Epidermal melanocyte (primary cell): Measurements from ENCODE around the gene LYAR.

Experiments
- DNase-seq: peaks from one replicate; pipeline ENCODE4 v3.0.0; 2011; ENCODE audit warnings: low spot score; ENCODE audit not compliant: insufficient read length

The LYAR gene

DNA sequence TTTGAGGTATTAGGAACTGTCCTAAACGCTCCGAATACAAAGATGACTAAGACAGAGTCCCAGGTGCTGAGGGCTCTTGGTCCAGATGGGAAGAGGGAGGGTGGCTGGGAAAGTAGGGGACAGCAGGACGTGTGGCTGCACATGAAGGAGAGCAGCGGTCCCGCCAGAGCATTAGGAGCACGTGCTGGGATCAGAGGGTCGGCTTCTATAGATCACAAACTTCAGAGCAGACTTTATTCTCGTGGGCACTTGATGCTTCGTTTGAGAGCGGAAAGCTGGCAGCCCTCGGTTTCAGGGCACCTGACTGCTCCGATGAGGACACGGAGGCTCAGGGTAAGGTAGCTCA, 26.2 kb upstream of the LYAR start:
- DNase-seq, result no peak

DNA sequence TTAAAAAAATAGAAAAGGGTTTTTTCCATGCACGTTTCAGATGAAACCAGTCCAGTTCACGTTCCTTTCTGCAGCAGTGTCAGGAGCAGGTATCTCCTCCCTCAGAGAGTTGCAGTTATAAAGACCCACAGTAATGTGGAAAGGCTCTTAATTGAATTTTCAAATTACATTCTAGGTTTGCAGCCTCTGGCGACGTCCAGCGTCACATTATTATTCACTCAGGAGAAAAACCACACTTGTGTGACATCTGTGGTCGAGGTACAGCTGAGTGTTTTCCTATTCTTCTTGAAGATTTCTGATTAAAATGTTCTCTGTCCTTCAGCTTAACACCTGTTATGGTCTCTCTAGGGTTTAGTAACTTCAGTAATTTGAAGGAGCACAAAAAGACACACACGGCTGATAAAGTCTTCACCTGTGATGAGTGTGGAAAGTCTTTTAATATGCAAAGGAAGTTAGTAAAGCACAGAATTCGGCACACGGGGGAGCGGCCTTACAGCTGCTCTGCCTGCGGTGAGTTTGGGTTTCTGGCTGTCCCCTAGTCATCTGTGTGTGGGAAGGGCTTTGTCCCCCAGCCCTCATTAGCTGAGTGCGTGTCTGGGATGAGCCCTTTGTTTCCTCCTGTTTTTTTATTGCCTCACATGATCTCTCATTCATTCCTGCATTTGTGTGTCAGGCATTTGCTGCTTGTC, 25.7 kb upstream of the LYAR start:
- DNase-seq, result no peak

DNA sequence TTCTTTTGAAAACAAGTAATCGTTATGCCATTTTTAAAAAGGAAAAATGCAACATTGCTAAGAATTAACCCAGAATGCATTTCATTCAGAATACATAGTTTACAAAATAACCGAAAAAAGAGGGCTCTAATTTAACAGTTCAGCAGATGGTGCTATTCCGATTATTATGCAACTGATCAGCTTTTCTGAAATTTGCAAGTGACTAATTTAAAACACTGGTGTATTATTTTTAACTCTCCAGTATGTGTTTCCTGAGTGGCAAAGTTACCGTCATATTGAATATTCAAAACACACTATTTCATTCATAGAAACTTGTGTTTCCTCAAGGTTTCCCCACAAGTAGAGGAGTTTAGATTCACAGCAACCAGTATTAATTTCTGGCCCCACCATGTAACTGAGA, 21.2 kb upstream of the LYAR start:
- DNase-seq, result no peak

DNA sequence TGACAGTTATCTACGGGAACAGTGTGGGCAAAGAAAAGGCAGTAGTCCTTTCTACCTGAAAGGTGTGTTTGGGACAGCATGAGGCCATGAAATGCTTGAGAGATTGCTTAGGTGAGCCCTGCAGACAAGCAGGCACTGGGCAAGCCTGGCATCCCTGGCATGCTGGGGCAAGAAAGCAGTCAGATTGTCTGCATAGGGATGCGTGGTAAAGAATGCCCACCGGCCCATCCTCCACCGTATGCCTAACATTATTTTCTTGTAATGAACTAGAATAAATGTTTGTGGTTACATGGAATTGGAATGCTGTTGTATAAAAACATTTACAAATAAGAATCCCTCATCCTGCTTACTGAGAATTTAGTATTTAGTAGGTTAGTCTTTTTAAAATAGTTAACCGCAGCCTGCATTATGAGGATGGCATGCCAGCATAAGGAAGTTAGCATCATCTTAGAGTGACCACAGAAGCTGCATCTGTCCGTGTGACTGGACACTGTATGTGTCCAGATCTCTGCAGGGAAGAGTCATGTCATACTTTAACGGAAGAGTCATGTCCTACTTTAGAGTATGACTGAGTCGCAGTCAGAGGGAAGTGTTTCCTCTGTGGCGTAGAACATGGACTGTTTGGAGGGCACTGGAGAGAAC, 19.0 kb upstream of the LYAR start:
- no peak for DNase-seq

DNA sequence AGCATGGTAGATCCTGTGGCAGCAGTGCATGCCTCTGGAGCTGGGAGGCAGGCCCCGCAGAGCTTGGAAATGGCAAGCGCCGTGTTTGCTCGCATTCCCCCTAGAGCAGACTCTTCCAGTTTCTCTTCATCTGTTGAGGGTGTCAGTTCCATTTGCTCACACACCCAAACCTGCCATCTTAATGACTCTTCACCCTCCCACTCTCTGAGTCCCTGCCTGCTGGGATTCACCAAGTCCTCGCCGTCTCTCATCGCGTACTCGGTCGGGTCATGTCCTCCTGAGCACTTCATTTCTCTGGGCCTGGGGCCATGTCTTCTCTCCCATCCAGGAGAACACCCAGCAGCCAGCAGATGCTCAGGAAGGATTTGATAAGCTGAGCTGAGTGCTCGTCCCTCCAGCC, 17.0 kb upstream of the LYAR start:
- DNase-seq, result no peak

DNA sequence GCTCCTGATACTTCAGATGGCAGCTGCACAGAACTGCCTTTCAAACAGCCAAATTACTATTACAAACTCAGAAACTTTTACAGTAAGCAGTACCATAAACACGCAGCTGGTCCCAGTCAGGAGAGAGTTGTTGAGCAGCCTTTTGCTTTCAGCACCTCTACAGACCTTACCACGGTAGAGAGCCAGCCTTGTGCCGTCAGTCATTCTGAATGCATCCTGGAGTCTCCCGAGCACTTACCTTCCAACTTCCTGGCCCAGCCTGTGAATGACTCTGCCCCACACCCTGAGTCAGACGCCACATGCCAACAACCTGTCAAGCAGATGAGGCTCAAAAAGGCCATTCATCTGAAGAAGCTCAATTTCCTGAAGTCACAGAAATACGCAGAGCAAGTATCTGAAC, 12.5 kb upstream of the LYAR start:
- no peak for DNase-seq

DNA sequence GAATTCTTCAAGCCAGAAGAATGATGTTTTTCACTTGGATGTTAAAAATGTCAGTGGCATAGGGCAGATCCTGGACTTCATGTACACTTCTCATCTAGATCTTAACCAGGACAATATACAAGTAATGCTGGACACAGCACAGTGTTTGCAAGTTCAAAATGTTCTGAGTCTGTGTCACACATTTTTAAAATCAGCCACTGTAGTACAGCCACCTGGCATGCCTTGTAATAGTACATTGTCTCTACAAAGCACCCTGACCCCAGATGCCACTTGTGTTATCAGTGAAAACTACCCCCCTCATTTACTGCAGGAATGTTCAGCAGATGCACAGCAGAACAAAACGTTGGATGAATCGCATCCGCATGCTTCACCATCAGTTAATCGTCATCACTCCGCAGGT, 12.0 kb upstream of the LYAR start:
- DNase-seq, result no peak

DNA sequence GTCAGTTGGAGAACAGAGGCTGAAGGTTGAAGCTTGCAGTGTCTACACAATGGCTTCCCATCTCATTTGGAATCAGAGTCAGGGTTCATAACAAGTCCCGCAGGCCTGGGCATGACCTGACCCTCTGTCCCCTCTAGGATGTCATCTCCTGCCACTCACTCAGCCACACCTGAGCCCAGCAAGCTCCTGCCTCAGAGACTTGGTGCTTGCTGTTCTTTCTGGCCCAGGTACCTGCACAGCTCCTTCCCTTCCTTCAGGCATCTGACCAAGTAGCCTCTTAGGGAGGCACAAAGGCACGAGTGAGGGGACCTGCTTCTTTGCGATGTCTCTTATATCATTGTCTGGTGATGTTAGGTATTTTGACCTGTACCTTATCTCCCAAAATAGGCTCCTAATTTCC, 9.1 kb upstream of the LYAR start:
- no peak for DNase-seq

DNA sequence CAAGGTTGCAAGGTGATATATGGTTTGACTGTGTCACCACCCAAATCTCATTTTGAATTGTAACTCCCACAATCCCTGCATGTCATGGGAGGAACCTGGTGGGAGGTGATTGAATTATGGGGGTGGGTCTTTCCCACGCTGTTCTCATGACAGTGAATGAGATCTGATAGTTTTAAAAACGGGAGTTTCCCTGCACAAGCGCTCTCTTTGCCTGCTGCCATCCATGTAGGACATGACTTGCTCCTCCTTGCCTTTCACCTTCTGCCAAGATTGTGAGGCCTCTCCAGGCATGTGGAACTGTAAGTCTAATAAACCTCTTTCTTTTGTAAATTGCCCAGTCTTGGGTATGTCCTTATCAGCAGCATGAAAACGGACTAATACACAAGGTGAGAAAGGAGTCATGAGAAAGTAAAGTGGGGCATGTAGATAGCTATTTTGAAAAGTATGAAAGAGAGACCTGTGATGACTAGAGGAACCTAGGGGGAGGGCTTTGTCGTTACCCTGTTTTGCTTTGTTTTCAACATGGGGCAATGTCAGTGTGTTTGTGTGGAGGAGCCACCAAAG, 6.4 kb upstream of the LYAR start:
- DNase-seq, result no peak

DNA sequence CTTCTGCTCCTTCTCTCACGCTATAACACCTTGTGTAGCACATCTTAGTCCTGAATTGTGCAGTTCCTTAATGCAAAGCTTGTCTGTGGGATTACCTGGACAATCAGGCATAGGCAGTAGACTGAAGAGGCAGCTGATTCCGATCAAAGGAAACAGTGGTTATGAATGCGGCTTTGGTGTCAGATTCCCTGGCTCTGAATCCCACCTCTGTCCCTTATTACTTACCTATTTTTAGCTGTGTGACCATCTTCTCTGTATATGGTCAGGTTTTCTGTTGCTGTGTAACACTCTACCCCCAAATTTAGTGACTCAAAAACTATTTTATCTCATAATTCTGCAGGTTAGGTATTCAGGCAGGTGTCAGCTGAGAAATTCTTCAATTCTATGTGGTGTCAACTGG, 3.3 kb upstream of the LYAR start:
- DNase-seq, result no peak

DNA sequence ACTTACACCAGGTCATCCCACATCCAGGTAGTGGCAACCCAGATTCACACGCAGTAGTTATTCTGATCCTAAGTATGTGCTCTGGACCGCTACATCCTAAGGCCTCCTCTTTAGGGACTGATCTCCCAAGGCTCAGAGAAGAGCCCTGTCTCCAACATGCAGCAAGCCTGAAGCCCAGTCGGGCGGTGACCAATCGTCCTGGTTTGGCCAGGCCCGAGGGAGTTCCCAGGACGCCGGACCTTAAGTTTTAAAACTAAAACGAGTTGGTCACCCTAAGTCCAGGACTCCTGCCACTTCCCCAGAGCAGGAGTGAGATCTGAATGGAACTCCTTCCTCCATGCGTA, 385 bp downstream of the LYAR start:
- no peak for DNase-seq

DNA sequence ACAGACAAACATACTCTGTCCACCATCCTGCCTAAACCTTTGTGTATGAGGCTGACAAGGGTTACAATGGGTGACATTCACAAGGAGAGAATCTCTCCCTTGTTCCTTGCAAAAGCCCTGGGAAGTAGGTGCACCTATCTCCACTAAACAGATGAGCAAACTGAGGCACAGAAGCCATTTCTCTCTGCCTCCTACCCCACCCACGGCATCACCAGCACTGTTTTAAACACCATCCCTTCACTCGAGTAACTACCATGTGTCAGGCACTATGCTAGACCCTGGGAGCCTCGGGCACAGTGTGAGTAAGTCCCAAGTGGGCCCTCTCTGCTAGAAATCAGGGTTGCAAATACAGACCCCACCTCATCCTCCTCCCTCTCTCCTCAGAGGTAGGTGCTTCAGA, 899 bp downstream of the LYAR start:
- no peak for DNase-seq

DNA sequence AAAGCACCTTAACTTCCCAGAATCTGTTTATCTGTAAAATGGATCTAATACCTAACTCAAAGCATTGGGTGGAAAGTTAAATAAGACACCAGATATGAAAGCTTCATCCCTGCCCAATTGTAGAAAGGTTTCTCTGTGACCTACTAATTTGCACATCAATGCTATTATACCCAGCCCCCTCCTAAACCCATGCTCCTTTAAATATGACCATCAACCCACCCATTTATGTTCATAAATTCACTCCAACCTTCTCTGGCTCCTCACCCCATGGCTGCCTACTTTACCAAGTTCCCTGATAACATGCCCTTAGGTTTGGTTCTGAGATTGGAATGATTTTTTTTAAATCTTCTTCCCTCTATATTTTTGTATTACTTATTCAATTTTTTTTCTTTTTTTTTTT, 1.9 kb downstream of the LYAR start:
- no peak for DNase-seq

DNA sequence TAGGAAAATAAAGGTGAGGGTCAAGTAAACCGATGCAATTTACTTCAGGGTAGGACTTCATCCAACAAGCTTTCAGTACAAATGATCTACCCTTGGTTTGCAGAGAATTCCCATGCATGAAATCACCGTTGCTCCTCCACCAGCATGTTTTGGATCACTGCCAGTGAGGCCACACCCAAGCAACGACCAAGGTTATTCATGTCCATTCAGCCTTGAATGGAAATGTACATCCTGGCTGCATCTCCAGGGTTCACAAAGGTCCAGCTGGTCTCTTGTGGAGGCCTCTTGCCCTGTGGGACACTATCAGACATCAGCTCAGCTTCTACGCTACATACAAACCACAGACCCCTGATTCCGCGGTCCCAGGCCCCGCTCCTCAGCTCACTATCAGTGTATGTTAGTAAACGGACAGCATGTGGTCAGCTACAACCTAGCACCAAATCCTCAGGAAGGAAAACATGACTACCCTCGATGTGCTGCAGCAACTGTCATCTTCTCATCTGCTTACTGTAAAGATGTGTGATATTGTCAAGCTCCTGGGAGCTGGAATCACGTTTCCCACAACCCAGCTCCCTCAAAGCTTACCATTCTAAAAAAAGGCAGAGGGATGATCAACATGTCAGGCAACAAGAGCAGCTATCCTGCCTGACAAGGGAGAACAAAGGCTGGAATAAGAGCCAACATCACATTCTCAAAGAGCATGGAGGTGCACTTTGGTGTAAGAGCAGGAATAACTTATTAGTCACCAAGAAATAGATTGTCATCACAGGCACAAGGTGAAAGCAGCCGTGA, 4.9 kb downstream of the LYAR start:
- DNase-seq, result no peak

DNA sequence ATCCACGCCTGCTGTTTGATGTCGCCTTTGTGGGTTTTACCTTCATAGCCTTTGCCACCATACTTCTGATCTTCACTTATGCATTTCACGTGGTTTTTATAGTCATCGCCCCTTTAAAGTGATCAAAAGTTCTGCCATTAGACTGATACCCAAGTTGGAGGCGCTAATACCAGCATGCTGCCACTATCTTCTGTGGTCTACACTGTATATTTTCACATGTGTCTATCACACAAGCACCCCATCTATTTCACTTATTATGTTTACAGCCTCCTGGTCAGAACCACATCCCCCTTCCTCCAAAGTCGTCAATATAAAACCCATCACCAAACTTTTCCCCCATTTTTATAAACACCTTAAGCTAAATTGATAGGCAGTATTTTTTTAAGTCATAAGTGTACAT, 8.2 kb downstream of the LYAR start:
- no peak for DNase-seq

DNA sequence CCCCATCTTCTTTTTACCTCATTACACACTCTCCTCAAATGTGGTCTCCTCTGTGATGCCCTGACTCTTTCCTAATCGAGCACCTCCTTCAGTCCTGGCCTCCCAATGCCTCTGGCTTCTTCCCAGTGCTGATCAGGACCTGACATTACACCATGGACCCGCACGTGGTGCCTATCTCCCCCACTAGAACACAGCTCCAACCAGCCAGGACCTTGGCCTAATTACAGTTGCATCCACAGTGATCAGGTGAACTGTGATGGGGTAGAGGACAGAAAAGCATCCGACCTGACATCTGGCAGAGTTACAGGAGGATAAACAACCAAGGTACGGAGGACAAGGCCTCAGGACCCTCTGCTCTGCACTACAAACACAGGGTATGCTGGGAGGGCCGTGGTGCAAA, 12.4 kb downstream of the LYAR start:
- no peak for DNase-seq

DNA sequence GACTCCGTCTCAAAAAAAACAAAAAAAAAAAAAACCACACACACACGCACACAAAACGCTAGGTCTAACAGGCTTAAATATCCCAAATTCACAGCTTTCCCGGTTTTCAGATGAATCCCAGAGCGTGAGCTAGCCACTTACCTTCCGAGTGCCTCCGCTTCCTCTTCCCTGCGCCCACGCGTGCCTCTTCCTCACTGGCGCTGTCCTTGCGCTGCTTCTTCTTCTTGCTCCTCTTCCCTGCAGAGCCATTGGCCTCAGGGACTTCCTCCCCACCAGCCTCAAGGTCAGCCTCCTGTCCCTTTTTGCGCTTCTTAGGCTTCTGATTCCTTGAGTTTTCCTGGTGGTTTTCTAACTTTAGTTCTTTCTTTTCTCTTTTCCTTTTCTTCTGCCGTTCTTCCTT, 15.7 kb downstream of the LYAR start:
- DNase-seq, result no peak

DNA sequence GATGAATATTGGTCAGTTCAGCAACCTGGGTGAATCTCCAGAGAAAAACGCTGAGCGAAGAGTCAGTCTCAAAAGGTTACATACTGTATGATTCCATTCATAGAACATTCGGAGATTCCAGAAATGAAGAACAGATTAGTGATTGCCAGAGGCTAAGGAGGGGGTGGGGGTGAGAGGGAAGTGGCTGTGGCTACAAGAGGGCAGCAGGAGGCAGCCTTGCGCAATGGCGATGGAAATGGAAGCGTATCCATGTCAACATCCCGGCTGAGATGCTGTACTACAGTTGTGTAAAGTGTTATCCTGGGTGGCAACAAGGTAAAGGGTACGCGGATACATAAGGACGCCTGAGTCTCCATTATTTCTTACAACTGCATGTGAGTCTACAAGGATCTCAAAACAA, 18.0 kb downstream of the LYAR start:
- DNase-seq, result no peak

DNA sequence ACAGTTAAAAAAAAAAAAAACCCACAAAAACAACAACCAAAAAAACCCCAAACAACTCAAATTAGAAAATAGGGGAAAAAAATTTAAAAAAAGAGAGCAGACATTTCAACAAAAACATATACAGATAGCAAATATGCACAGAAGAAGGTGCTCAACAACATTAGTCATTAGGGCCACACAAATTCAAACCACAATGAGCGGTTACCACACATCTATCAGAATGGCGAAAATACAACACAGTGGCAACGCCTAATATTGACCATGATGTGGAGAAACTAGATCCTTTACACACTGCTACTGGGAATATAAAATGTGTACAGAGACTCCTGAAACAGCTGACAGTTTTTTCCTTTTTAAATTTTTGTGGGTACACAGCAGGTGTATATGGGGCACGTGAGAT, 19.4 kb downstream of the LYAR start:
- no peak for DNase-seq

DNA sequence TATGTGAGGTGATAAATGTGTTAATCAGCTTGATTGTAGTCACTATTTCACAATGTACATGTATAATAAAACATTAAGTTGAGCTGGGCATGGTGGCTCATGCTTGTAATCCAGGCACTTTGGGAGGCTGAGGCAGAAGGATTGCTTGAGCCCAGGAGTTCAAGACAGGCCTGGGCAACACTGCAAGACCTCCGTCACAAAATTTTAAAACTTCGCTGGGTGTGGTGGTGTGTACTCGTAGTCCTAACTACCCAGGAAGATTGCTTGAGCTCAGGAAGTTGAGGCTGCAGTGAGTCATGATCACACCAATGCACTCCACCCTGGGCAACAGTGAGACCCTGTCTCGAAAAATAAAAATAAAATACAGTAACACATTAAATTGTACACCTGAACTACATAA, 20.1 kb downstream of the LYAR start:
- DNase-seq, result no peak

DNA sequence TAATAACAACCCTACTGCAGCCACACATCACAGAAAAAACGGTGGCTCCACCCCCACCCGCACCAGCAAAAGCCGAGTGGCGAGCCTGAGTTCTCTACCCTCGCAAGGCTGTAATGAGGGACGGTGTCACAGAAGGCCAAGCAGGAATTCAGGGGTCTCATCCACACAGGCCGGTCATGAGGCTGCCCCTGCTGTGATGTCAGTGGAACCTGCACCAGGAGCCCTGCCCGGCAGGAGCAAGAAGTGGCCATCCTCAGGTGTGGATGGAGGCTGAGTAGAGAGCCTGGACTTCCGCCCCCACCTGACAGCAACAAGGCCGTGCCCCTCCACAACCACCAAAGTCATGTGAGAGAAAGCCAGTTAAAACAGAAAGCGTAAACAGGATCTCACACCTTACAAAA, 20.6 kb downstream of the LYAR start:
- DNase-seq, result no peak

DNA sequence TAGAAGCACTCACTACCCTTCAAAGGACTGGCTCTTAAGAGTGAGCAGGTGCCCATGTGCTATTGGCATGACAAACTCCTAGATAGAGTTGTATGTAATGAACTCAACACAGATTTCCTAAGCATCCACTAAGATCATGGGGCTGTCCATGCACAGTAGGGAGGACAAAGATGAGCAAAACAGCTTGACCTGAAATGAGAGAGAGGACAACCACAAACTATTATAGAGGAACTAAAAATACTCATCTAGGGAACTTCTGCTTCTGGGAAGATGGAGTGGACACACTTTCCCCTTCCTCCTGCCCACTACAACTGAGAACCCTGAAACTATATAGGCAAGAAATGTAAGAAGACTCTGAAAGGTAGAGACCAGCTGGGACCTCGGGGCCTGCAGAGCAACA, 21.2 kb downstream of the LYAR start:
- DNase-seq, result no peak

DNA sequence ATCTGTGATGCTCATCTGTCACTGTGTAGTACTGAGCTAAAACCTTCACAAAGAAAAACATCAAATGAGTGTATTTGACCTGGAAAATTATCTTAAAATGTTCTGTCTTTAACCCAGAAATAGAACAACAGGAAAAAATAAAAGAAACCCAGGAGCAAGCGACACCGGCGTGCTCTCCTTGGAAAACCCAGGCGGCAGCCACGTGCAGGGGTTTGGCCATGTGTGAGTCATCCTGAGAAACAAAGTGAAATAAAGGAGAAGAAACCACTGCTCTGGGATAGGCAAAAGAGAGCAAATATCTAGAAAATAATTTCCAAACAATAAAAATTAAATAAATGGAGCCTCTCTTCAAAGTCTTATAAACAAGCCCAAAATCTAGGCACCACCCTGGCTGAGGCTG, 22.0 kb downstream of the LYAR start:
- no peak for DNase-seq
